GM21447 (cell line): ENCODE measurements around the gene CEACAM16.
A peak's percentile ranks its signal among the peaks of the same experiment; 100 is the strongest.

Experiments used
- ATAC-seq: cut with Tn5 transposase; IDR thresholded peaks from one replicate; pipeline ENCODE4 v1.9.1; 2021; ENCODE audit not compliant: unreplicated experiment

Gene CEACAM16

GRCh38 chr19:44744871-44745332, 46.0 kb downstream of the CEACAM16 start:
- no peak for ATAC-seq

GRCh38 chr19:44745341-44745831, 46.4 kb downstream of the CEACAM16 start:
- no peak for ATAC-seq

GRCh38 chr19:44745887-44746600, 47.1 kb downstream of the CEACAM16 start:
- no peak for ATAC-seq

- ATAC-seq, result no peak
Measured at GRCh38 chr19:44746616-44746945, 47.6 kb downstream of the CEACAM16 start.

GRCh38 chr19:44746946-44747738, 48.2 kb downstream of the CEACAM16 start:
- peak; percentile 32 for ATAC-seq

GRCh38 chr19:44747739-44748425, 48.9 kb downstream of the CEACAM16 start:
- peak; percentile 14 for ATAC-seq

GRCh38 chr19:44748426-44749254, 49.7 kb downstream of the CEACAM16 start, which contains the start of gene BCL3:
Gene BCL3, plus strand, starts transcription at chr19:44748708. Its CDS starts 83 bp downstream, at chr19:44748791.
- peak; percentile 26 for ATAC-seq

- ATAC-seq, result no peak
Measured at GRCh38 chr19:44749292-44749691, 50.3 kb downstream of the CEACAM16 start.

- no peak for ATAC-seq
Measured at GRCh38 chr19:44749994-44750393, 51.0 kb downstream of the CEACAM16 start.

- no peak for ATAC-seq
Measured at GRCh38 chr19:44752123-44752815, 53.3 kb downstream of the CEACAM16 start.

- peak; percentile 58 for ATAC-seq
Measured at GRCh38 chr19:44752816-44753625, 54.1 kb downstream of the CEACAM16 start.

- no peak for ATAC-seq
Measured at GRCh38 chr19:44753626-44753931, 54.6 kb downstream of the CEACAM16 start.

GRCh38 chr19:44753932-44754749, 55.2 kb downstream of the CEACAM16 start:
- peak; percentile 33 for ATAC-seq

- no peak for ATAC-seq
Measured at GRCh38 chr19:44754750-44755080, 55.8 kb downstream of the CEACAM16 start.

GRCh38 chr19:44755219-44755618, 56.3 kb downstream of the CEACAM16 start:
- ATAC-seq, result no peak

GRCh38 chr19:44756089-44756562, 57.2 kb downstream of the CEACAM16 start:
- no peak for ATAC-seq

- no peak for ATAC-seq
Measured at GRCh38 chr19:44757057-44757734, 58.2 kb downstream of the CEACAM16 start.
